ENCODE data around the gene TNFRSF21. TPM values are rescaled to one million over a fixed set of nuclear protein-coding genes. Genes with fewer than 3 reads are reported as not detected.

The TNFRSF21 gene
- total and polyA plus RNA-seq, 10 of the 15 experiments (the other 5 are each of a cell fraction or from before 2014, with no cell fraction given): 0.09 to 1.0 (median 0.27) TPM

DNA sequence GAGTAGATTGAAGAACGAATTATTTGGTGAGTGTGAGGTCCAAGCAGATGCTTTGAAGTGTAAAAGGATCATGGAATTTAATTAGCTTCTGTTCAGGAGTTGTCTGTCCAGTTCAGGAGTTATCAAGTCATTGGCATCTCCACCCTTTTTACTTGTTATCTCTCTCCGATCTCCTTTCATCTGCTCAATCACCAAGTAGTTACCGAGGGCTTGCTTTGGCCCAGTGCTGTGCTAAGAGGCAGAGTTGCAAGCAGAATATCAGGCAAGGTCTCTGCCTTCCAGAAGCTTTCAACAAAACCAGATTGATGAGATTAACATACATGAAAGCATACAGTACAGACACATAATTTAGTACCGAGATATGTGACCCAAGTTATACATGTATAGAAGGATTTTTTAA lies 10.2 kb upstream of the TNFRSF21 start:
- H3K4me3 ChIP-seq: no peak overlapping the region
- 32% methylated on average over 4 of the region's 4 CpGs for WGBS (ENCODE audit: insufficient coverage, insufficient replicate concordance, low lambda C conversion rate, missing lambda C conversion rate)
- SMC1A ChIA-PET (ENCODE audit: uncharacterized antibody, unreplicated experiment): interaction anchor here (1.5 kb wide), 1 partner anchor 34 kb away, joined by 3 read pairs; no protein-coding TSS in a partner anchor
- no TSS peak for BruUV-seq (replicated peaks)
- H3K79me2 ChIP-seq (ENCODE audit: control insufficient read depth, insufficient read depth, low read length): no peaks in the 10 kb centered on the region
- no peak for TF ChIP-seq RAD51 (IDR thresholded peaks at IDR 0.05)
- TF ChIP-seq, protein P1, sequence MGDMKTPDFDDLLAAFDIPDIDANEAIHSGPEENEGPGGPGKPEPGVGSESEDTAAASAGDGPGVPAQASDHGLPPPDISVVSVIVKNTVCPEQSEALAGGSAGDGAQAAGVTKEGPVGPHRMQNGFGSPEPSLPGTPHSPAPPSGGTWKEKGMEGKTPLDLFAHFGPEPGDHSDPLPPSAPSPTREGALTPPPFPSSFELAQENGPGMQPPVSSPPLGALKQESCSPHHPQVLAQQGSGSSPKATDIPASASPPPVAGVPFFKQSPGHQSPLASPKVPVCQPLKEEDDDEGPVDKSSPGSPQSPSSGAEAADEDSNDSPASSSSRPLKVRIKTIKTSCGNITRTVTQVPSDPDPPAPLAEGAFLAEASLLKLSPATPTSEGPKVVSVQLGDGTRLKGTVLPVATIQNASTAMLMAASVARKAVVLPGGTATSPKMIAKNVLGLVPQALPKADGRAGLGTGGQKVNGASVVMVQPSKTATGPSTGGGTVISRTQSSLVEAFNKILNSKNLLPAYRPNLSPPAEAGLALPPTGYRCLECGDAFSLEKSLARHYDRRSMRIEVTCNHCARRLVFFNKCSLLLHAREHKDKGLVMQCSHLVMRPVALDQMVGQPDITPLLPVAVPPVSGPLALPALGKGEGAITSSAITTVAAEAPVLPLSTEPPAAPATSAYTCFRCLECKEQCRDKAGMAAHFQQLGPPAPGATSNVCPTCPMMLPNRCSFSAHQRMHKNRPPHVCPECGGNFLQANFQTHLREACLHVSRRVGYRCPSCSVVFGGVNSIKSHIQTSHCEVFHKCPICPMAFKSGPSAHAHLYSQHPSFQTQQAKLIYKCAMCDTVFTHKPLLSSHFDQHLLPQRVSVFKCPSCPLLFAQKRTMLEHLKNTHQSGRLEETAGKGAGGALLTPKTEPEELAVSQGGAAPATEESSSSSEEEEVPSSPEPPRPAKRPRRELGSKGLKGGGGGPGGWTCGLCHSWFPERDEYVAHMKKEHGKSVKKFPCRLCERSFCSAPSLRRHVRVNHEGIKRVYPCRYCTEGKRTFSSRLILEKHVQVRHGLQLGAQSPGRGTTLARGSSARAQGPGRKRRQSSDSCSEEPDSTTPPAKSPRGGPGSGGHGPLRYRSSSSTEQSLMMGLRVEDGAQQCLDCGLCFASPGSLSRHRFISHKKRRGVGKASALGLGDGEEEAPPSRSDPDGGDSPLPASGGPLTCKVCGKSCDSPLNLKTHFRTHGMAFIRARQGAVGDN (IDR thresholded peaks at IDR 0.05): no peak
- TF ChIP-seq TARDBP (IDR thresholded peaks at IDR 0.05; ENCODE audit: borderline replicate concordance): no peak
- TF ChIP-seq CREB1 (IDR thresholded peaks at IDR 0.05; ENCODE audit: low read depth): no peak
- TF ChIP-seq TBL1XR1 (IDR thresholded peaks at IDR 0.05; ENCODE audit: low read depth, low read length): no peak
- TF ChIP-seq CEBPB (IDR thresholded peaks at IDR 0.05; ENCODE audit: borderline replicate concordance in 1 of 2, low read depth in 2 of 2, low read length in 2 of 2): no peak
- no peak for TF ChIP-seq EZH2 (IDR thresholded peaks at IDR 0.05; ENCODE audit: borderline replicate concordance, control insufficient read depth, low read depth, low read length)
- no peak for TF ChIP-seq NFYB (IDR thresholded peaks at IDR 0.05; ENCODE audit: insufficient read depth, low read depth, low read length)
- TF ChIP-seq NBN (IDR thresholded peaks at IDR 0.05): no peak
- TF ChIP-seq RAD21 (IDR thresholded peaks at IDR 0.05; ENCODE audit: insufficient read depth, low read depth, low read length): no peak
- TF ChIP-seq RFX5 (IDR thresholded peaks at IDR 0.05; ENCODE audit: low read depth, low read length): no peak
- TF ChIP-seq, protein P2, sequence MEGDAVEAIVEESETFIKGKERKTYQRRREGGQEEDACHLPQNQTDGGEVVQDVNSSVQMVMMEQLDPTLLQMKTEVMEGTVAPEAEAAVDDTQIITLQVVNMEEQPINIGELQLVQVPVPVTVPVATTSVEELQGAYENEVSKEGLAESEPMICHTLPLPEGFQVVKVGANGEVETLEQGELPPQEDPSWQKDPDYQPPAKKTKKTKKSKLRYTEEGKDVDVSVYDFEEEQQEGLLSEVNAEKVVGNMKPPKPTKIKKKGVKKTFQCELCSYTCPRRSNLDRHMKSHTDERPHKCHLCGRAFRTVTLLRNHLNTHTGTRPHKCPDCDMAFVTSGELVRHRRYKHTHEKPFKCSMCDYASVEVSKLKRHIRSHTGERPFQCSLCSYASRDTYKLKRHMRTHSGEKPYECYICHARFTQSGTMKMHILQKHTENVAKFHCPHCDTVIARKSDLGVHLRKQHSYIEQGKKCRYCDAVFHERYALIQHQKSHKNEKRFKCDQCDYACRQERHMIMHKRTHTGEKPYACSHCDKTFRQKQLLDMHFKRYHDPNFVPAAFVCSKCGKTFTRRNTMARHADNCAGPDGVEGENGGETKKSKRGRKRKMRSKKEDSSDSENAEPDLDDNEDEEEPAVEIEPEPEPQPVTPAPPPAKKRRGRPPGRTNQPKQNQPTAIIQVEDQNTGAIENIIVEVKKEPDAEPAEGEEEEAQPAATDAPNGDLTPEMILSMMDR (IDR thresholded peaks at IDR 0.05 in 2 of 3, conservative IDR thresholded peaks at IDR 0.05 in 1 of 3; ENCODE audit: control insufficient read depth in 2 of 3, extremely low read depth in 1 of 3, insufficient read depth in 1 of 3, low read depth in 3 of 3, low read length in 3 of 3): no peak
- TF ChIP-seq, protein P3, sequence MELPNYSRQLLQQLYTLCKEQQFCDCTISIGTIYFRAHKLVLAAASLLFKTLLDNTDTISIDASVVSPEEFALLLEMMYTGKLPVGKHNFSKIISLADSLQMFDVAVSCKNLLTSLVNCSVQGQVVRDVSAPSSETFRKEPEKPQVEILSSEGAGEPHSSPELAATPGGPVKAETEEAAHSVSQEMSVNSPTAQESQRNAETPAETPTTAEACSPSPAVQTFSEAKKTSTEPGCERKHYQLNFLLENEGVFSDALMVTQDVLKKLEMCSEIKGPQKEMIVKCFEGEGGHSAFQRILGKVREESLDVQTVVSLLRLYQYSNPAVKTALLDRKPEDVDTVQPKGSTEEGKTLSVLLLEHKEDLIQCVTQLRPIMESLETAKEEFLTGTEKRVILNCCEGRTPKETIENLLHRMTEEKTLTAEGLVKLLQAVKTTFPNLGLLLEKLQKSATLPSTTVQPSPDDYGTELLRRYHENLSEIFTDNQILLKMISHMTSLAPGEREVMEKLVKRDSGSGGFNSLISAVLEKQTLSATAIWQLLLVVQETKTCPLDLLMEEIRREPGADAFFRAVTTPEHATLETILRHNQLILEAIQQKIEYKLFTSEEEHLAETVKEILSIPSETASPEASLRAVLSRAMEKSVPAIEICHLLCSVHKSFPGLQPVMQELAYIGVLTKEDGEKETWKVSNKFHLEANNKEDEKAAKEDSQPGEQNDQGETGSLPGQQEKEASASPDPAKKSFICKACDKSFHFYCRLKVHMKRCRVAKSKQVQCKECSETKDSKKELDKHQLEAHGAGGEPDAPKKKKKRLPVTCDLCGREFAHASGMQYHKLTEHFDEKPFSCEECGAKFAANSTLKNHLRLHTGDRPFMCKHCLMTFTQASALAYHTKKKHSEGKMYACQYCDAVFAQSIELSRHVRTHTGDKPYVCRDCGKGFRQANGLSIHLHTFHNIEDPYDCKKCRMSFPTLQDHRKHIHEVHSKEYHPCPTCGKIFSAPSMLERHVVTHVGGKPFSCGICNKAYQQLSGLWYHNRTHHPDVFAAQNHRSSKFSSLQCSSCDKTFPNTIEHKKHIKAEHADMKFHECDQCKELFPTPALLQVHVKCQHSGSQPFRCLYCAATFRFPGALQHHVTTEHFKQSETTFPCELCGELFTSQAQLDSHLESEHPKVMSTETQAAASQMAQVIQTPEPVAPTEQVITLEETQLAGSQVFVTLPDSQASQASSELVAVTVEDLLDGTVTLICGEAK (IDR thresholded peaks at IDR 0.05; ENCODE audit: borderline replicate concordance): no peak
- POLR2A ChIA-PET: no interaction called here
- H3K27me3 ChIP-seq (replicated peaks in 1 of 2; ENCODE audit: control insufficient read depth in 2 of 2, insufficient read depth in 2 of 2, low read length in 1 of 2): no peaks in the 10 kb centered on the region; a peak in 2 of 4 replicates
- DNase-seq (ENCODE audit: low read depth, low spot score) (no peak), FAIRE-seq (no peak), ATAC-seq (no peak)
- H3K4me1 ChIP-seq (ENCODE audit: control insufficient read depth, insufficient read depth, low read length): no peaks in the 10 kb centered on the region
- H3K4me2 ChIP-seq (ENCODE audit: control insufficient read depth, insufficient read depth): no peak overlapping the region
- H3K27ac ChIP-seq (ENCODE audit: control insufficient read depth, insufficient read depth): no peak overlapping the region
- in situ Hi-C loops (cut with MboI) (no loop called here), intact Hi-C loops (cut with micrococcal nuclease; ENCODE audit: unreplicated experiment) (no loop called here)
- RAD21 ChIA-PET (ENCODE audit: unreplicated experiment): no interaction called here
- CTCF ChIA-PET: interaction anchor here (1.8 kb wide), 1 partner anchor 9 kb away, joined by 6 read pairs; no protein-coding TSS in a partner anchor
- no peaks in the 10 kb centered on the region for H3K36me3 ChIP-seq (ENCODE audit: control insufficient read depth in 2 of 2, insufficient read depth in 2 of 2, low read length in 1 of 2)
- H3K9ac ChIP-seq (ENCODE audit: control insufficient read depth, insufficient read depth, low read length): no peak overlapping the region
- H4K20me1 ChIP-seq (ENCODE audit: control insufficient read depth, insufficient read depth): no peaks in the 10 kb centered on the region
- no peaks in the 10 kb centered on the region for H3K9me3 ChIP-seq (replicated peaks; ENCODE audit: control insufficient read depth, insufficient read depth, low read length)
- H2AFZ ChIP-seq (ENCODE audit: control insufficient read depth, low read depth, low read length): no peak overlapping the region
